ENCODE results near the gene PNKD.

The PNKD gene, protein sequence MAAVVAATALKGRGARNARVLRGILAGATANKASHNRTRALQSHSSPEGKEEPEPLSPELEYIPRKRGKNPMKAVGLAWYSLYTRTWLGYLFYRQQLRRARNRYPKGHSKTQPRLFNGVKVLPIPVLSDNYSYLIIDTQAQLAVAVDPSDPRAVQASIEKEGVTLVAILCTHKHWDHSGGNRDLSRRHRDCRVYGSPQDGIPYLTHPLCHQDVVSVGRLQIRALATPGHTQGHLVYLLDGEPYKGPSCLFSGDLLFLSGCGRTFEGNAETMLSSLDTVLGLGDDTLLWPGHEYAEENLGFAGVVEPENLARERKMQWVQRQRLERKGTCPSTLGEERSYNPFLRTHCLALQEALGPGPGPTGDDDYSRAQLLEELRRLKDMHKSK

DNA sequence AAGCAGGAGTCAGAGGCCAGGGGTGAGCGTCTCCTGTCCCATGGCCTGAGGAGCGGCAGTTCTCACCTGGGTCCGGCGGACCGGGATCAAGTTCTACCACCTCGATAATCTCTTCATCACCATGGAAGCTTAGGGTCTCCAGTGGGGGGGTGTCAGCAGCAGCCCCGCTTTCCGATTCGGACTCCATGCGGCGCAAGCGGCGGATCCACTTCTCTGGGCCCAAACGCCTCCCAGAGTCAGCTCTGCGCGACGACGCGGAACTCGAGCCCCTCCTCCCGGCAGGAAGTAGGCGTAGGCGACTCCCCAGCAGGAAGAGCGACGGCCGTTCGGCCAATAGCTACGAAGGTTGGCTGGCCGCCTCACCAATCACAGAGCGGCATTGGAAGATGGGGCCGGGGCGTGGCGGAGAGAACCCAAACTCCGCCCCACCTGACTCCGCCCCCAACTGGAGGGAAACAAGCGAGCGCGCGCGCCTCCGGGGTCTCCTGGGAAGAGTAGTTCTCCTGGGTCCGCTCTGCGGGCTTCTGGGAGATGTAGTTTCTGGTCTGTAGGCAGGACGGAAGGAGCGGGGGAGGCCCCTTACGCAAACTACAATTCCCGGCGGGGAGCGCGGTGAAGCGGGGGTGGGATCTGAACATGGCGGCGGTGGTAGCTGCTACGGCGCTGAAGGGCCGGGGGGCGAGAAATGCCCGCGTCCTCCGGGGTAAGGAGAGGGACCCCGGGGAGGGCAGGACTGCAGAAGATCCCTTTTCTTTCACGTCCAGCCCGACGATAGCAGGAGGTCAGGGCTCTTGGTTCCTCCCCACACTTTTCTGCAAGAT, at the start of gene PNKD, which contains the start of gene AAMP:
TSS of gene PNKD (plus strand) at position 620 of the 821 bp plus-strand sequence. CDS start at position 637, 17 bp downstream.
TSS of gene AAMP (minus strand) at position 238 of the 821 bp plus-strand sequence. CDS start at position 187, 51 bp downstream.
- ChIA-PET POLR2A (ENCODE audit: low non-redundant PET) (interaction anchor here (0.6 to 1.1 kb wide), 5 partner anchors 53 to 159 kb away, joined by 3 to 14 read pairs (median 3); partner anchors contain the start of gene ARPC2), CTCF (interaction anchor here (0.6 to 1.7 kb wide), 7 partner anchors 9 to 485 kb away, joined by 3 to 7 read pairs (median 3); partner anchors contain the start of genes CATIP and TMBIM1)
- no peak; the same call in 1 of the 2 replicates for TF ChIP-seq CTCF (conservative IDR thresholded peaks at IDR 0.05; ENCODE audit: low read depth)
- peak; percentile 99 for DNase-seq (ENCODE audit: low spot score)
- peak within 1 kb of the TSS; percentile 88 for H3K27ac ChIP-seq

DNA sequence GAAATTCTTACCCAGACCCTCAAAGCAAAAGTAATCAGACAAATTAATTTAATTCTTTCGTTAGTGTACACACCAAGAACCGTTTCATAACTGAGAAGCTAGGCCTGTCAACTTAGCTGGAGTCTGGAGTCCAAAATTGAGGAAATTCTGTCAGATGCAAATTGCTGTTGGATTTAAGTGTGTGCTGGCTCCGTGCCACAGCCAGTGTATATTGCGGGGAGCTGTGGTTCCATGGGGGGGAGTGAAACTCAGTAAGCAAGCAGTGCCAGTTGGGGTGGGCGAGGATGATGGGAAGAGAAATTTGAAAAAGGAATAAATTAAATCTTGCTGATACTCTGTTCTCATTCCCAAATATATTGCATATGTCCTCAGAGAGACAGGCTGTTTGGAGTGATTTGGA, 49.3 kb upstream of the PNKD start:
- no peak for DNase-seq (ENCODE audit: low spot score)
- H3K27ac ChIP-seq: peak overlapping the region; percentile 53
- POLR2A ChIA-PET (ENCODE audit: low non-redundant PET): interaction anchor here (0.6 kb wide), 2 partner anchors 28 to 73 kb away, joined by 3 read pairs; no protein-coding TSS in a partner anchor
- CTCF ChIA-PET: no interaction called here
- TF ChIP-seq CTCF (conservative IDR thresholded peaks at IDR 0.05; ENCODE audit: low read depth): no peak

- CTCF ChIA-PET: interaction anchor here (0.5 to 0.7 kb wide), 2 partner anchors 14 to 24 kb away, joined by 3 read pairs; no protein-coding TSS in a partner anchor
- H3K27ac ChIP-seq: no peak overlapping the region
- POLR2A ChIA-PET (ENCODE audit: low non-redundant PET): no interaction called here
- no peak for DNase-seq (ENCODE audit: low spot score)
- TF ChIP-seq CTCF (conservative IDR thresholded peaks at IDR 0.05; ENCODE audit: low read depth): no peak
Measured at GRCh38 chr2:218223046-218223445, 47.3 kb upstream of the PNKD start.

GRCh38 chr2:218224186-218224585, 46.1 kb upstream of the PNKD start:
- no peak overlapping the region for H3K27ac ChIP-seq
- POLR2A ChIA-PET (ENCODE audit: low non-redundant PET): no interaction called here
- CTCF ChIA-PET: no interaction called here
- no peak for DNase-seq (ENCODE audit: low spot score)
- no peak for TF ChIP-seq CTCF (conservative IDR thresholded peaks at IDR 0.05; ENCODE audit: low read depth)

GRCh38 chr2:218226903-218227302, 43.4 kb upstream of the PNKD start:
- DNase-seq (ENCODE audit: low spot score): no peak
- no peak overlapping the region for H3K27ac ChIP-seq
- TF ChIP-seq CTCF (conservative IDR thresholded peaks at IDR 0.05; ENCODE audit: low read depth): no peak
- ChIA-PET POLR2A (ENCODE audit: low non-redundant PET) (no interaction called here), CTCF (no interaction called here)

DNA sequence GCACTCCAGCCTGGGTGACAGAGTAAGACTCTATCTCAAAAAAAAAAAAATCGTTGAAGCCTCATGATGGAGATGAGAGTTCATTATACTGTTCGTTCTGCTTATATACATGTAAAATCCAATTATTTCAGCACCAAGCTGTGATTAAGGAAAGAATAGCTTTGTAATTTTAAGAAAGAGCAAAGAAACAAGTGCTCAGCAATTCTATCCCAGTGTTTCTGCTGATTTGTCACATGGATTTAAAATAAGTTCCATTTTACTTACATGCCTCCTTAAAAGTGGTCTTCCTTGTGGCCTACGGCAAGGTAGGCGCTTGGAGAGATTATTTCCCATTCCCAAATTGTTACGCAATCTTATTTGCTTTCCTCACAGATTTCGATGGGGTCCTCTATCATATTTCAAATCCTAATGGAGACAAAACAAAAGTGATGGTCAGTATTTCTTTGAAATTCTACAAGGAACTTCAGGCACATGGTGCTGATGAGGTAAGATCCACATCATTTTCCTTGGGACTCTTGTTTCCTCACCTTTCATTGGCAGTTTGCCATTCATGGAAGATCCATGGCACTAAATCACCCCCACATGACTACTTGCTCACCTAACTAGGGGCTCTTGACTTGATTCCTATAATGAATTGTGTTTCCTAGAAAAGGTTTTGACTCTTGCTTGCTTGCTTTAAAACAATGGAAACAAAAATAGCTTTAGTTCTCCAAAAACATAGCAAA, 41.8 kb upstream of the PNKD start:
- POLR2A ChIA-PET (ENCODE audit: low non-redundant PET): no interaction called here
- CTCF ChIA-PET: no interaction called here
- peak overlapping the region; percentile 66 for H3K27ac ChIP-seq
- TF ChIP-seq CTCF (conservative IDR thresholded peaks at IDR 0.05; ENCODE audit: low read depth): no peak
- peak; percentile 61 for DNase-seq (ENCODE audit: low spot score)

All from RWPE1 (cell line).